Skeletal muscle tissue (tissue), 4 donors: Measurements from ENCODE around the gene WASF3. TPM values are rescaled to one million over a fixed set of nuclear protein-coding genes. Genes with fewer than 3 reads are reported as not detected.

Experiments used
- H3K27ac ChIP-seq: one replicate; pipeline ENCODE4 v1.7.0; 2013; ENCODE audit warnings: mild to moderate bottlenecking, low read depth, low read length, inconsistent platforms
- H3K27me3 ChIP-seq, 3 donors: one replicate each; pipeline ENCODE4 v1.7.0; 2013; ENCODE audit warnings: low read length in 3 of 3; ENCODE audit not compliant: control insufficient read depth in 3 of 3, insufficient read depth in 3 of 3
- H3K36me3 ChIP-seq, 3 donors: one replicate each; pipeline ENCODE4 v1.7.0; 2013; ENCODE audit warnings: low read length in 3 of 3; ENCODE audit not compliant: control insufficient read depth in 3 of 3, insufficient read depth in 3 of 3
- H3K4me1 ChIP-seq, 3 donors: one replicate each; pipeline ENCODE4 v1.7.0; 2013; ENCODE audit warnings: low read length in 3 of 3, mild to moderate bottlenecking in 3 of 3; ENCODE audit not compliant: control insufficient read depth in 3 of 3, insufficient read depth in 3 of 3
- H3K4me3 ChIP-seq, 3 donors: one replicate each; pipeline ENCODE4 v1.7.0; 2013; ENCODE audit warnings: low read length in 3 of 3
- H3K9ac ChIP-seq, 3 donors: one replicate each; pipeline ENCODE4 v1.7.0; 2013; ENCODE audit warnings: low read length in 3 of 3, mild to moderate bottlenecking in 3 of 3, moderate library complexity in 2 of 3, low read depth in 1 of 3
- H3K9me3 ChIP-seq, 3 donors: one replicate each; pipeline ENCODE4 v1.7.0; 2013; ENCODE audit warnings: low read length in 3 of 3; ENCODE audit not compliant: control insufficient read depth in 3 of 3
- total RNA-seq: library from RNA; depleted of rRNA; stranded (reverse); fragments of >200 nt; gene quantifications from one replicate; pipeline ENCODE4 v1.2.3, GENCODE V29; 2014
- donor health status: Osteomylitis.

The WASF3 gene
- total RNA-seq, 1 donor from 2014 or later = 4.7 TPM

DNA sequence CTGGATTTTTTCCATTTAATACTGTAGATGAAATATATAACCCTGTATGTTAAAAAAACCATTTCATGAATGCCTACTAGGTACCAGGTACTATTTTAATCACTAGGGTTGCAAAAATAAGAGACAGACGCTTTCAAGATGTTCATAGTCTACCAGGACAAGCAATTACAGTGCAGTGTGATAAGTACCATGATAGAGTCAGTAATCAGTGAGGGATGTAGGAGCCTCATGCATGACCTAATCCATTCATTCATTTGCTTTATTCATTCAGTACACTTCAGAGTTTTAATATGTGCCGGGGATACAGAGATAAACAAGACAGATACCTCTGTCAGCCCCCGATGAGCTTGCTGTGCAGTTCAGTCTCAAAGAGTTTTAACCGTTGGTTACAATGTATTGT, 3.0 kb downstream of the WASF3 start:
- no peaks in the 10 kb centered on the region for H3K9me3 ChIP-seq
- H3K4me1 ChIP-seq = peaks cover 4 to 7% (median 4%) of the 10 kb centered on the region in 3 donors
- no peaks in the 10 kb centered on the region for H3K36me3 ChIP-seq

DNA sequence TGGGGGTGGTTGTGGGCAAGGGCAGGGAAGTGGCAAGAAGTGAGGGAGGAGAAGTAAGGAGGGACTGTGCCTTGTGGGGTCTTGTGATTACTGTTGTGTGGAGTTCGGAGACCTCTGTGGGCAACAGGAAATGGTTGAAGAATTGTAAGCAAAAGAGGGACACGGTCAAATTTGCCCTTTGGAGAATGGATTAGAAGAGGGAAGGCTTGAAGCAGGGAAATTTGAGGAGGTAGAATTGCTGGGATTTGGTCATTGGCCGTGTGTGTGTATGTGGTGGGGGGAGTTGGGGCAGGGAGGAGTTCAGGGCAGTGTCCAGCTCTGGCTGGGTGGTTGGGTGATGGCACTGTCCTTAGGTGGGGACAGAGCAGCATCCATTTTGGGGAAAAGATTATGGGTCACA, 3.6 kb downstream of the WASF3 start:
- H3K36me3 ChIP-seq = no peaks in the 10 kb centered on the region
- no peak overlapping the region for H3K9ac ChIP-seq
- peaks cover 4 to 7% (median 4%) of the 10 kb centered on the region in 3 donors for H3K4me1 ChIP-seq
- H3K27ac ChIP-seq = no peak overlapping the region
- H3K4me3 ChIP-seq = no peak overlapping the region
- no peaks in the 10 kb centered on the region for H3K9me3 ChIP-seq
- H3K27me3 ChIP-seq = peaks cover 0 to 3% (median 0%) of the 10 kb centered on the region in 3 donors

More for the DNA sequence above, 3.0 kb downstream of the WASF3 start:
- H3K27me3 ChIP-seq = peaks cover 0 to 3% (median 0%) of the 10 kb centered on the region in 3 donors
- H3K27ac ChIP-seq = no peak overlapping the region
- H3K4me3 ChIP-seq = no peak overlapping the region
- H3K9ac ChIP-seq = no peak overlapping the region

DNA sequence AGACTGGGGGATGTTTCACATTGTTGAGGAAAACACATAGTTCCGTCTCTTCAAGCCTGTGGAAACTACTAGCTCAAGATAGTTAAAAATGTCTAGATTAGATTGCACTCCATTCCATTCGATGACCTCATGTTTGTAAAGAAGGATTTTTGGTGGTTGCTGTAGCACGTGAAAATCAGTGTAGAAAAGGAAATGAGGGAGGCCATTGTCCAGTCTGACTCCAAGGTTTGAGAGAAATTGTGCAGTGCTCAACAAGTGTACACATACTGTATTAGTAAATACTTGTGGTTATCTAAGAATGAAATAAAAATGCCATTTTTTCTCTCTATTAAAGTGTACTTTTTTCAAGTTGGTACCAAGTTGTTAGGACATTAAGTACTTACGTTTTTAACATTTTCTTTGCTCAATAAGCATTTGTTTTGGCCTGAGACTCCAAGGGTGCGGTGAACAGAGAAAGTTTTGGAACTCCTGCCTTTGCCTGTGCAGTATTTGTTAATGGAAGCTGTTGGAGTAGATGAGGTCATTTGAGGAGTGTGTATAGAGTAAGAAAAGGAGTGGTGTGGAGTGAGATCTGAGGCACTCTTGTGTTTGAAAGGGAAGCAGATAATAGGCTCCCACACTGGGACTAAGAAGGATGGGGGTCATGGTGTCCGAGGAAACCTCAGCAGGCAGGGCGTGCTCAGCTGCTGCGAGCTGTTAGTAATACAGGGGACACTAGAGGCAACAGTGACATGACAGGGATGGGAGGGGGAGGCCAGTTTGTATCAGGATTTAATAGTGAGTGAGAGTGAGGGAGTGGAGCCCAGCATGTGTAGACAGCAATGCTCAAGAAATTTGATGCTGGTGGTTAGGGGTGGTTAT, 4.4 kb downstream of the WASF3 start:
- H3K27me3 ChIP-seq = peaks cover 0 to 3% (median 0%) of the 10 kb centered on the region in 3 donors
- no peak overlapping the region for H3K9ac ChIP-seq
- H3K36me3 ChIP-seq = no peaks in the 10 kb centered on the region
- H3K9me3 ChIP-seq = no peaks in the 10 kb centered on the region
- H3K4me1 ChIP-seq = peaks cover 4 to 7% (median 4%) of the 10 kb centered on the region in 3 donors
- H3K4me3 ChIP-seq = no peak overlapping the region
- no peak overlapping the region for H3K27ac ChIP-seq

DNA sequence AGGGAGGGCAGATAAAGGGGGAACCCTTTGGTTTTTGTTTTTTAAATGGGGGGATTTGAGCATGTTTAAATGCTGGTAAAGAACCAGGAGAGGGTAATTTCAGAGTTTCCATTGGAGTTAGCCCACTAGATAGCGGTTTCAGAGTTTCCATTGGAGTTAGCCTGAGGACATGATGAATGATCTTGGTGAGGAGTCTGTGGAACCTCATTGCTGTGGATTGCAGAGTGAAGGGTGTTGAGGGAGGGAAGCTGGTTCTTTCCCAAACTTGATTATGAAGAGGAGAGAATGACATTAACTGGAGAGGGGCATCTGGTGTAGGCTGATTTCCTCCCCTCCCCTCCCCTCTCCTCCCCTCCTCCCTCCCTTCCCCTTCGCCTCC, 5.0 kb downstream of the WASF3 start:
- H3K27me3 ChIP-seq = no peaks in the 10 kb centered on the region
- no peaks in the 10 kb centered on the region for H3K9me3 ChIP-seq
- no peak overlapping the region for H3K4me3 ChIP-seq
- no peak overlapping the region for H3K27ac ChIP-seq
- H3K36me3 ChIP-seq = no peaks in the 10 kb centered on the region
- peaks cover 0 to 4% (median 0%) of the 10 kb centered on the region in 3 donors for H3K4me1 ChIP-seq
- H3K9ac ChIP-seq = no peak overlapping the region

DNA sequence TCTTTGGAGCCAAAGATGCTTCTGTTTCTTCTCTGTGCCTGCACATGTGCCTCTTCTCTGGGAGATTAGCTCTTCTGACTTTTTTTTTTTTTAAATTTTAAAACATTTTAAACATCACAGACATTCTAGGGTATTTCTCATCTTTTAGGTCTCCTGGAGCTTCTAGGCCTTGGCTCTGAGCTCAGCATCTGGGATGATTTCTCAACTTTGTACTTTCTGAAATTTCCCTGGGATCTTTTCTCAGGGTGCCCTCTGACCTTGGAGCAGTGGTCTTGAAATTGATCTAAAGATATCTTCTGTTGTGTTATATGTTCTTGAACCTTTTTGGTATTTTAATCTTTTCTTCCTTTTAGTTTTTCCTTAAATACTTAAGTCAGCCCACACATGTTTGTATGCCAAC, 6.2 kb downstream of the WASF3 start:
- H3K9me3 ChIP-seq = no peaks in the 10 kb centered on the region
- H3K27ac ChIP-seq = no peak overlapping the region
- H3K36me3 ChIP-seq = no peaks in the 10 kb centered on the region
- no peak overlapping the region for H3K9ac ChIP-seq
- H3K4me1 ChIP-seq = peaks cover 0 to under 1% (median 0%) of the 10 kb centered on the region in 3 donors
- no peak overlapping the region for H3K4me3 ChIP-seq
- no peaks in the 10 kb centered on the region for H3K27me3 ChIP-seq

DNA sequence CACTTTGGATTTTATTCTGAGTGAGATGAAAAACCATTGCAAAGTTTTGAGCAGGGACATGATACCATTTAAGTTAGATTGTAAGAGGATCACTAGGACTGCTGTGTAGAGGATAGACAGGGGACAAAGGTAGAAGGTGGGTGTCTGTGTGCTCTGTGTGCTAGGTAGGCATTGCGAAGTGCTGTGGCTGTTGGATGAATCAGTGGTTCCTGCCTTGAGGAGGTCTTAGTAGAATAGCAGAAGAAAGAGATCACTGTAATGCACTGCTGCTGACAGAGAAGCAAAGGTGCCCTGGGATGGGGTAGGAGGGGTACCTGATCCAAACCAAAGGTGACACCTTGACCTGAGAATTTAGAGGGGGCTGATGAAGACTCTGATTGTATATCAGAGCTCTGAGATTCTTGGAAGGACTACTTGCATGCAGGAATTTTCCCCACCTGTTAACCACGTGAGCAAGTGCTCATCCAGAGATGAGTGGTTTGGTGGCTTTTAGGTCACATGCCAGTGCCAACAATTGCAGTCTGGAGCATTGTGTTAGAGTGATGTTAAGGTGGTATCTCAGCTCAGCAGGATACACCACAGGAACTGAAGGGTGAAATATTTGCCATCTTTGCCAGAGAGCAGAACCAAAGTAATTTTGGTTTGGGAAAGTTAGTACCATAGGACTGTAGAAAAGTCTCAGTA, 10.8 kb downstream of the WASF3 start:
- Histone ChIP-seq H3K27me3 (no peaks in the 10 kb centered on the region), H3K4me3 (no peak overlapping the region), H3K9me3 (no peaks in the 10 kb centered on the region), H3K4me1 (no peaks in the 10 kb centered on the region), H3K9ac (no peak overlapping the region), H3K36me3 (no peaks in the 10 kb centered on the region), H3K27ac (no peak overlapping the region)

DNA sequence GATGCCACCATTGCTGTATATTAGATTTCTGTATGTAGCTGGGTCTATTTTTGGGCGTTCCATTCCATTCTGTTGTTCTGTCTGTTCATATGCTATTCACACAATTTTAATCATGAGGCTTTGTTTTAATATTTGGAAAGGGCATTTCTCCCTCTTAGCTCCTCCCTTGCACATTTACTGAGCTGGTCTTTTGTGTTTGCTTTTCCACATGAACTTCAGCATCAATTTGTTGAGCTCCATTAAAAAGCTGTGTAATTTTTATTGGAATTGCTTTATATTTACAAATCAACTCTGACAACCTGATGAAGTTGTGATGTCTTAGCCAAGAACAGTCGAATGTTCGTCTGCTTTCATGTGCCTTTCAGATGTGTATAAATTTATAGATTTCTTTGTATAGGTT, 14.0 kb downstream of the WASF3 start:
- Histone ChIP-seq H3K27me3 (no peaks in the 10 kb centered on the region), H3K9ac (no peak overlapping the region), H3K36me3 (no peaks in the 10 kb centered on the region), H3K9me3 (no peaks in the 10 kb centered on the region), H3K4me1 (no peaks in the 10 kb centered on the region), H3K27ac (no peak overlapping the region), H3K4me3 (no peak overlapping the region)

DNA sequence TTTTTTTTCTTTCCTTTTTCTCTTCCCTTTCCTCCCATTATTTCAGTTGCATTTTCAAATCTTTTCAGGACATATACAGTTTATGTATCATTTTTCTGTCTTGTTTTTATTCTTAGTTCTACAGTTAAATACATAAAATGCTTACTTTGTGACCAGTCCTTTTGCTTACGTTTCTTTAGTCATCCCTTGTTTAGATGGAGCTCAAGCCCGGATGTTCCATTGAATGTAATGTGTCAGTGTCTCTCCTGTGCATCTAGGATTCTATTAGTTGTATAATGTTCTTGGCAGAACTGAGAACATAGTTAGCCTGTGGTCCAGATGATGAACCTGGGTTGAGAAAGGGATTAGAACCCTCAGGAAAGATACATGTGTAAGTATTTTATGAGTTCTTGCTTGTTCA, 17.8 kb downstream of the WASF3 start:
- Histone ChIP-seq H3K27me3 (no peaks in the 10 kb centered on the region), H3K4me1 (no peaks in the 10 kb centered on the region), H3K4me3 (no peak overlapping the region), H3K27ac (no peak overlapping the region), H3K9me3 (no peaks in the 10 kb centered on the region), H3K36me3 (no peaks in the 10 kb centered on the region), H3K9ac (no peak overlapping the region)

DNA sequence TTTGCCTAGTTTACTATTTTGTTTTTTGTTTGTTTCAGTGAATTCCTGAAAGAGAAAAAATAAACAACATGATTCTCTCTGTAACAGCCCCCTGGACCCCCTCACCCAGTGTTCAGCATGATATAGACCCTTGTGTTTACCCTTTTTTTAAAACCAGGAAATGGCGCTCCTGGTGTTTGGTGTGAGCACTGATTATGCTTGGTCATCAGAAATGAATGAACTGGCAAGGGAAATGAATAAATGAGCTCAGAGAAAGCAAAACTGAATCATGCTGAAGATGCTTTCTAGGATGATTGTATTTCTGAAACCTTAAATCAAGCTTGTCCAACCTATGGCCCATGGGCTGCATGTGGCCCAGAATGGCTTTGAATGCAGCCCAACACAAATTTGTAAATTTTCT, 22.1 kb downstream of the WASF3 start:
- Histone ChIP-seq H3K4me1 (no peaks in the 10 kb centered on the region), H3K4me3 (no peak overlapping the region), H3K9me3 (no peaks in the 10 kb centered on the region), H3K27me3 (no peaks in the 10 kb centered on the region), H3K36me3 (no peaks in the 10 kb centered on the region), H3K27ac (no peak overlapping the region), H3K9ac (no peak overlapping the region)

DNA sequence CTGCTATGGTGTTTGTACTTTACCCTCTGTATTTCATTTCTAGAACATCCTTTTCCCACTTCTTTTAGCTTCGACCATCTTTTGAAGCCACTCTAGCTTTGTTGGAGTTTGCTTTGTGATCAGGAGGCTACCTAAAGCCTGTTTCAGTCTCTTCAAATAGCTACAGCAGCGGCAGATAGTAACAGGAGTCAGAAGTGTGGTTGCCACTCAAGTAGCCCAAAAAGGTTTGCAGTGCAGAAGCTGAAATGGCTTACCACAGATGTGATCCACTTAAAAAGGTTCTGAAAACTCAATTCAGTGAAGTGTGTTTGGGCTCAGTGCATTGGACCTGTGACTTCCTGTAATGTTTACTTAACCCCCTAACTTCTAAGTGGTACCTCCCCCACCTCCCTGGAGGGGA, 26.2 kb downstream of the WASF3 start:
- Histone ChIP-seq H3K27me3 (no peaks in the 10 kb centered on the region), H3K4me3 (no peak overlapping the region), H3K27ac (no peak overlapping the region), H3K4me1 (no peaks in the 10 kb centered on the region), H3K9me3 (no peaks in the 10 kb centered on the region), H3K36me3 (no peaks in the 10 kb centered on the region), H3K9ac (no peak overlapping the region)
